DND-41 (cell line): ENCODE results near the gene KLHL30.

Experiments used
- ATAC-seq: fragments of 200-7000 bp; cut with Tn5 transposase; 3 replicates; pipeline ENCODE4 v1.9.1; 2021; ENCODE audit warnings: low read depth; ENCODE audit not compliant: insufficient read depth
- DNase-seq: peaks from one replicate; pipeline ENCODE4 v3.0.0-alpha.2; 2020
- H2AFZ ChIP-seq: 2 replicates; pipeline ENCODE4 v1.6.0; 2012; ENCODE audit warnings: low read depth, low read length
- H3K27ac ChIP-seq: 2 replicates; pipeline ENCODE4 v1.5.1; 2012; ENCODE audit warnings: low read length, inconsistent platforms
- H3K27me3 ChIP-seq: fragments of 200-600 bp; sonication (generic); 2 replicates; pipeline ENCODE4 v1.6.0; 2012; ENCODE audit warnings: low read length, mild to moderate bottlenecking, inconsistent platforms; ENCODE audit not compliant: insufficient read depth, poor library complexity
- H3K36me3 ChIP-seq: 2 replicates; pipeline ENCODE4 v1.5.1; 2012; ENCODE audit warnings: low read length, inconsistent platforms; ENCODE audit not compliant: insufficient read depth
- H3K4me1 ChIP-seq: 2 replicates; pipeline ENCODE4 v1.5.1; 2012; ENCODE audit warnings: mild to moderate bottlenecking, low read length; ENCODE audit not compliant: insufficient read depth
- H3K4me2 ChIP-seq: 2 replicates; pipeline ENCODE4 v1.6.0; 2012; ENCODE audit warnings: mild to moderate bottlenecking, moderate library complexity, low read length, inconsistent platforms; ENCODE audit not compliant: insufficient read depth
- H3K4me3 ChIP-seq, 2 experiments: fragments of 200-600 bp in 1 of 2; shearing (Covaris generic) in 1 of 2; 2 replicates each; pipeline ENCODE4 v1.5.1; 2012 to 2016; ENCODE audit warnings: inconsistent platforms in 2 of 2, low read length in 2 of 2, mild to moderate bottlenecking in 2 of 2, low read depth in 1 of 2, moderate library complexity in 1 of 2
- H3K79me2 ChIP-seq: 2 replicates; pipeline ENCODE4 v1.6.0; 2012; ENCODE audit warnings: low read length, inconsistent platforms; ENCODE audit not compliant: insufficient read depth
- H3K9ac ChIP-seq: 2 replicates; pipeline ENCODE4 v1.6.0; 2012; ENCODE audit warnings: low read depth, mild to moderate bottlenecking, inconsistent platforms, low read length, moderate library complexity
- H3K9me3 ChIP-seq: 2 replicates; pipeline ENCODE4 v1.5.1; 2012; ENCODE audit warnings: low read length, moderate library complexity, mild to moderate bottlenecking, inconsistent platforms; ENCODE audit not compliant: insufficient read depth, severe bottlenecking
- H4K20me1 ChIP-seq: 2 replicates; pipeline ENCODE4 v1.6.0; 2012; ENCODE audit warnings: low read length; ENCODE audit not compliant: insufficient read depth
- EZH2 ChIP-seq: IDR thresholded peaks from 3 replicates; pipeline ENCODE4 v1.6.1; 2012; ENCODE audit warnings: borderline replicate concordance, low read depth, mild to moderate bottlenecking, moderate library complexity, low read length, inconsistent platforms; ENCODE audit not compliant: severe bottlenecking
- TF ChIP-seq, protein P1 (sequence below): IDR thresholded peaks from 2 replicates; pipeline ENCODE4 v1.5.1; 2012; ENCODE audit warnings: borderline replicate concordance, low read length, moderate library complexity, mild to moderate bottlenecking; ENCODE audit not compliant: poor library complexity, severe bottlenecking; ENCODE audit errors: extremely low read depth

The KLHL30 gene

DNA sequence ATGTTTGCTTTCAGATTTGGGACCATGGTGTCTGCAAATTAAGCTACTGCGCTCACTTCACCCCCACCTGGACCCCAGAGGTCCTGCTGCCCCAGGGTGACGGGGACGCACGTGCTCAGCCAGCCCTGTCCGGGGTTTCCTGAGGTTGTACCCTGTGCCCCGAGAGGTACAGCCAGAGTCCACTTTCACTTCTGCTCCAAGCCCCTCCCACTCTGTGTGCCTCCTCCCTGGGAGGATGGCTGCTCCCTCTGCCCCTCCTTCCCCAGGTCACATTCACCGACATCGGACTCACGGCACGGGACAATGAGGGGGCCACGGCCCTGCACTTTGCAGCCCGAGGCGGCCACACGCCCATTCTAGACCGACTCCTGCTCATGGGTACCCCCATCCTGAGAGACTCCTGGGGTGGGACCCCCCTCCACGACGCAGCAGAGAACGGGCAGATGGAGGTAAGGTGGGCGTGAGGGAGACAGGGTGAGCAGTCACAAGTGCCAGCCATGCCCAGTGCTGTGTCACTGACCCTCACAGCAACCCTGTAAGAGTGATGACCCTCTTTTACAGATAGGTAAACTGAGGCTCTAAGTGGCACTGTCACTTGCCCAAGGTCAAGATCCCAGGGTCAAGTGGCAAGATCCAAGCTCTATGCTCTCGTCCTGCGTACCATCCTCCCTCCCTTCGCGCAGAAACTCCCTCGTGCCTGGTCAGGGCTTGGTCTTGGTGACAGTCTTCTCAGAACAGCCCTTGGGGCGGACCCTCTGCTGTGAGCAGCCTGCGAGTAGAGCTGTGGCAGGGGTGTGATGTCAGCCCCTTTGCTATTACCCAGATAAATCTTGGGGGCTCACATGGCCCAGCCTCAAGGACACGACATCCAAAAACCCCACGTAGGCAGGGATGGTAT is 30.7 kb upstream of the KLHL30 start:
- DNase-seq (no peak), ATAC-seq (no peak)
- Histone ChIP-seq H3K79me2 (no peaks in the 10 kb centered on the region), H3K27me3 (no peaks in the 10 kb centered on the region), H2AFZ (no peak overlapping the region), H4K20me1 (no peaks in the 10 kb centered on the region), H3K27ac (no peak overlapping the region), H3K4me3 (no peak overlapping the region), H3K9me3 (peaks cover 3% of the 10 kb centered on the region), H3K4me1 (peaks cover 24% of the 10 kb centered on the region), H3K36me3 (no peaks in the 10 kb centered on the region), H3K4me2 (no peak overlapping the region; the same call in 1 of the 2 replicates), H3K9ac (no peak overlapping the region)
- no peak for TF ChIP-seq EZH2

DNA sequence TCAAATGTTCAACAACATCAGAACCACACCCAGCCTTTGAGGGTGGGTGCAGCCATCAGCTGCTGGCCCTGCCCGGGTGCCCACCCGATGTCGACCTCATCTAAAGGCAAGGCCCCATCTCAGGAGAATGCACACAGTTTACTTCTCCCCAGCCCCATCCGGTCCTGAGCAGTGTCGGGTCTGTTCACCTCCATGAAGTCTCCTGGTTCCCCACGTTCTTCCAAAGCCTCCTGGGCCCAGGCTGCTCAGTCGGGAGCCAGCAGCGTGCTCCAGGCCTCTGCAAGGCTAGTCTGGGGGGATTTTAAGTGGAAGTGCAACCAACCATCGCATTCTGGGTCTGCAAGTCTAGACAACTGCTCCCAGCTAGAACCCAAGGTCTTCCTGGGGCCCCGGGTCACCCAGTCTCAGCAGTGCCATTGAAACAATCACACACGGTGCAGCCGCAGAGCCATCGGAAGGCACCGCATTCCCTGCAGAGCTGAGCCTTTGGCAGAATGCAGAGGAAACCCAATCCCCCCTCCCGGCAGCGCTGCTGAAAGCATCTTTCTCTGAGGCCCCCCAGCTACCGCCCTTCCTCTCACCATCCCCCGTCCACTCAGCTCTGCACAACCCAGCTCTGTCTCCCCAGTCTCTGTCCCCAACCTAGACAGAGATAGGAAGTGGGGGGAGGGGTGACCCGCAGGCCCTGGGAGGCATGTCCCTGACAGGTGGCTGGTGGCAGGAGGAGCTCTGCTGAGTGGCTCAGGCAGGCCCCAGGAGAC is 29.9 kb upstream of the KLHL30 start:
- H3K4me2 ChIP-seq = peak overlapping the region; percentile 36
- no peak for TF ChIP-seq EZH2
- TF ChIP-seq, protein P1, sequence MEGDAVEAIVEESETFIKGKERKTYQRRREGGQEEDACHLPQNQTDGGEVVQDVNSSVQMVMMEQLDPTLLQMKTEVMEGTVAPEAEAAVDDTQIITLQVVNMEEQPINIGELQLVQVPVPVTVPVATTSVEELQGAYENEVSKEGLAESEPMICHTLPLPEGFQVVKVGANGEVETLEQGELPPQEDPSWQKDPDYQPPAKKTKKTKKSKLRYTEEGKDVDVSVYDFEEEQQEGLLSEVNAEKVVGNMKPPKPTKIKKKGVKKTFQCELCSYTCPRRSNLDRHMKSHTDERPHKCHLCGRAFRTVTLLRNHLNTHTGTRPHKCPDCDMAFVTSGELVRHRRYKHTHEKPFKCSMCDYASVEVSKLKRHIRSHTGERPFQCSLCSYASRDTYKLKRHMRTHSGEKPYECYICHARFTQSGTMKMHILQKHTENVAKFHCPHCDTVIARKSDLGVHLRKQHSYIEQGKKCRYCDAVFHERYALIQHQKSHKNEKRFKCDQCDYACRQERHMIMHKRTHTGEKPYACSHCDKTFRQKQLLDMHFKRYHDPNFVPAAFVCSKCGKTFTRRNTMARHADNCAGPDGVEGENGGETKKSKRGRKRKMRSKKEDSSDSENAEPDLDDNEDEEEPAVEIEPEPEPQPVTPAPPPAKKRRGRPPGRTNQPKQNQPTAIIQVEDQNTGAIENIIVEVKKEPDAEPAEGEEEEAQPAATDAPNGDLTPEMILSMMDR = no peak
- peaks cover 24% of the 10 kb centered on the region for H3K4me1 ChIP-seq
- H2AFZ ChIP-seq = no peak overlapping the region
- no peak overlapping the region for H3K4me3 ChIP-seq
- H3K79me2 ChIP-seq = no peaks in the 10 kb centered on the region
- peak overlapping the region; percentile 40; the same call in 1 of the 2 replicates for H3K27ac ChIP-seq
- H3K9ac ChIP-seq = no peak overlapping the region
- peak; percentile 90 for DNase-seq
- peaks cover 3% of the 10 kb centered on the region for H3K9me3 ChIP-seq
- H3K27me3 ChIP-seq = no peaks in the 10 kb centered on the region
- no peaks in the 10 kb centered on the region for H3K36me3 ChIP-seq
- no peaks in the 10 kb centered on the region for H4K20me1 ChIP-seq
- ATAC-seq = peak; percentile 98

DNA sequence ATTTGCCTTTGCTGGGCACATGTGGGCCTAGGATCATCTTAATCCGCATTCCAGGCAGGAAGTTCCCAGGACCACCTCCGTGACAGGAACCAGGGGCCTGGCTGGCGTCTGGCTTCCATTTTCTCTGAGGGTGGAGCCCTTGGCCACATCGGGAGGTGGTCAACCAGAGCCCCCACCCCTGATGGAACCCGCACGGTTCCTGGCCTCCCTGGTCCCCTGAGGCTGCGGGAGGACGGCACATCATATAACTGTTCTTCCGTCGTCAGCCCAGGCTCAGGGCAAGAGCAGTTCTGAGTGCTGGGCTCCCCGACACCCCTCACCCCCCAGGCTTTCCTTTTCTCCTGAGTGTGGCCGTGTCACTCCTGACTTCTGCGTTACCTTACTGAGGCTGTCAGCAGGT is 24.9 kb upstream of the KLHL30 start:
- H3K4me3 ChIP-seq = no peak overlapping the region
- no peaks in the 10 kb centered on the region for H3K36me3 ChIP-seq
- ATAC-seq (no peak), DNase-seq (no peak)
- no peak overlapping the region for H2AFZ ChIP-seq
- H3K79me2 ChIP-seq = no peaks in the 10 kb centered on the region
- no peak overlapping the region for H3K9ac ChIP-seq
- TF ChIP-seq, protein P1 = no peak
- TF ChIP-seq EZH2 = no peak
- no peak overlapping the region for H3K27ac ChIP-seq
- peaks cover 3% of the 10 kb centered on the region for H3K9me3 ChIP-seq
- peaks cover 13% of the 10 kb centered on the region for H3K4me1 ChIP-seq
- H3K27me3 ChIP-seq = peaks cover 10% of the 10 kb centered on the region
- H3K4me2 ChIP-seq = no peak overlapping the region
- H4K20me1 ChIP-seq = no peaks in the 10 kb centered on the region

DNA sequence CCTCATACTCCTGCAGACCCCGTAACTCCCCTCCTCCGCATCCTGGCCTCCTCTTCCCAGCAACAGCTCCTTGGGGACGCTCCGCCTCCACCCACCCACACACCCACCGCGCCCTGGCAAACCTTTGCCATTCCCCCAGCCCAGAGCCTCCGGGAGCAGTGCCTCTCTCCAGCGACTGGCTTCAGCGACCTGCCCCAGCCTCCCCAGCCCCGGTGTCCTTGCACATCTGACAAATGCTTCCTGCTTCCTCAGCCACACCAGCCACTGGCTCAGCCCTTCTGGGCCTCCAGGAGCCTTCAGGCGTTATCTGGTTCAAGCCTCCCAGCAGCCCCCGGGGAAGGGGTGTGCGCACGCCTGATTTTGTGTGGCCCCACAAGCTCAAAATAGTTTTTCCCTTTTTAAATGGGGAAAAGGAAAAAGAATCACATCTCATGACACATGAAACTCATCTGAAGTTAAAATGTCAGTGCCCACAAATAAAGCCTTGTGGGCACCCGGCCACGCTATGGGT is 24.1 kb upstream of the KLHL30 start:
- Histone ChIP-seq H4K20me1 (no peaks in the 10 kb centered on the region), H3K9ac (no peak overlapping the region), H3K27me3 (peaks cover 16% of the 10 kb centered on the region), H3K4me2 (no peak overlapping the region), H2AFZ (no peak overlapping the region), H3K79me2 (no peaks in the 10 kb centered on the region), H3K27ac (no peak overlapping the region), H3K4me1 (peaks cover 5% of the 10 kb centered on the region), H3K36me3 (no peaks in the 10 kb centered on the region), H3K4me3 (no peak overlapping the region), H3K9me3 (peaks cover 3% of the 10 kb centered on the region)
- ATAC-seq (no peak), DNase-seq (no peak)
- TF ChIP-seq EZH2 = no peak
- TF ChIP-seq, protein P1 = no peak
